HG02759 (cell line): ENCODE data around the gene TNS2.
"Not testable (repeated sequence)": the region's sequence is repeated elsewhere in the genome, so short reads cannot be mapped to it uniquely, and the experiment has no call there.

Experiments
- ATAC-seq: cut with Tn5 transposase; IDR thresholded peaks from one replicate; pipeline ENCODE4 v1.9.1; 2021; ENCODE audit warnings: mild to moderate bottlenecking, moderate library complexity; ENCODE audit not compliant: unreplicated experiment

Gene TNS2

GRCh38 chr12:53093777-53094393, 44.0 kb downstream of the TNS2 start:
- no peak for ATAC-seq

- no peak for ATAC-seq
These were observed 44.5 kb downstream of the TNS2 start for GRCh38 chr12:53094394-53094787.

GRCh38 chr12:53094796-53095595, 45.1 kb downstream of the TNS2 start:
- not testable (repeated sequence) for ATAC-seq

GRCh38 chr12:53095596-53095895, 45.7 kb downstream of the TNS2 start:
- ATAC-seq = not testable (repeated sequence)

- ATAC-seq = no peak
These were observed 46.4 kb downstream of the TNS2 start for GRCh38 chr12:53096089-53096741.

GRCh38 chr12:53096759-53097158, 46.9 kb downstream of the TNS2 start:
- no peak for ATAC-seq

GRCh38 chr12:53097207-53097563, 47.3 kb downstream of the TNS2 start:
- no peak for ATAC-seq

GRCh38 chr12:53097564-53098353, 47.9 kb downstream of the TNS2 start, which contains the start of gene IGFBP6:
Gene IGFBP6 (plus strand): TSS chr12:53097667. CDS start chr12:53097718, 51 bp downstream.
- peak; percentile 56 for ATAC-seq

GRCh38 chr12:53098354-53098981, 48.6 kb downstream of the TNS2 start:
- ATAC-seq = no peak

- no peak for ATAC-seq
These were observed 49.4 kb downstream of the TNS2 start for GRCh38 chr12:53099071-53099882.

- no peak for ATAC-seq
These were observed 50.7 kb downstream of the TNS2 start for GRCh38 chr12:53100466-53101151.

GRCh38 chr12:53101266-53101665, 51.4 kb downstream of the TNS2 start:
- ATAC-seq = no peak

GRCh38 chr12:53101931-53102781, 52.3 kb downstream of the TNS2 start:
- ATAC-seq = no peak

GRCh38 chr12:53102883-53103807, 53.3 kb downstream of the TNS2 start, which contains the start of gene SOAT2:
Gene SOAT2 (plus strand): TSS chr12:53103486. CDS start chr12:53103578, 92 bp downstream.
- ATAC-seq = peak; percentile 63

GRCh38 chr12:53103860-53104305, 54.0 kb downstream of the TNS2 start:
- no peak for ATAC-seq

GRCh38 chr12:53105256-53105655, 55.4 kb downstream of the TNS2 start:
- ATAC-seq = no peak
